Keratinocyte (primary cell): Measurements from ENCODE around the gene ARHGAP15. TPM values are rescaled to one million over a fixed set of nuclear protein-coding genes. Genes with fewer than 3 reads are reported as not detected.

Source experiments
- DNase-seq: peaks from one replicate; pipeline ENCODE4 v3.0.0-alpha.2; 2011; ENCODE audit warnings: low read depth, missing footprints, low spot score
- FAIRE-seq: peaks from 2 replicates; lab custom pipeline; 2011; peaks lifted over from hg19 to GRCh38; lab: Jason Lieb, UNC
- H2AFZ ChIP-seq: 2 replicates; pipeline ENCODE4 v1.6.0; 2012; ENCODE audit warnings: low read length, control low read depth, inconsistent platforms; ENCODE audit not compliant: control insufficient read depth
- H3K27ac ChIP-seq: 2 replicates; pipeline ENCODE4 v1.5.1; 2011; ENCODE audit warnings: low read length; ENCODE audit not compliant: control insufficient read depth, insufficient read depth
- H3K27me3 ChIP-seq: 3 replicates; pipeline ENCODE4 v1.6.0; 2011; ENCODE audit warnings: low read length; ENCODE audit not compliant: control insufficient read depth, insufficient read depth; ENCODE audit errors: extremely low read depth
- H3K36me3 ChIP-seq, 2 experiments: 2 replicates in 1 of 2; 3 replicates in 1 of 2; pipeline ENCODE4 v1.5.1; 2011; ENCODE audit warnings: low read length in 2 of 2, mild to moderate bottlenecking in 1 of 2; ENCODE audit not compliant: control insufficient read depth in 2 of 2, insufficient read depth in 2 of 2; ENCODE audit errors: extremely low read depth in 1 of 2
- H3K4me1 ChIP-seq: 3 replicates; pipeline ENCODE4 v1.5.1; 2011; ENCODE audit warnings: low read length; ENCODE audit not compliant: control insufficient read depth, insufficient read depth; ENCODE audit errors: extremely low read depth
- H3K4me2 ChIP-seq: 3 replicates; pipeline ENCODE4 v1.6.0; 2011; ENCODE audit warnings: low read depth, low read length; ENCODE audit not compliant: control insufficient read depth, insufficient read depth; ENCODE audit errors: extremely low read depth
- H3K4me3 ChIP-seq, 3 experiments: fragments of 200-600 bp in 1 of 3; sonication (generic) in 1 of 3; 2 replicates in 2 of 3; 3 replicates in 1 of 3; pipeline ENCODE4 v1.5.1; 2011 to 2016; ENCODE audit warnings: low read length in 3 of 3, mild to moderate bottlenecking in 3 of 3, control low read depth in 2 of 3, inconsistent platforms in 1 of 3, low read depth in 1 of 3, mixed read lengths in 1 of 3, mixed run types in 1 of 3, moderate library complexity in 1 of 3; ENCODE audit not compliant: control insufficient read depth in 2 of 3, insufficient read depth in 2 of 3; ENCODE audit errors: extremely low read depth in 1 of 3
- H3K79me2 ChIP-seq: 2 replicates; pipeline ENCODE4 v1.6.0; 2012; ENCODE audit warnings: low read length; ENCODE audit not compliant: control insufficient read depth, insufficient read depth
- H3K9ac ChIP-seq: 3 replicates; pipeline ENCODE4 v1.6.0; 2011; ENCODE audit warnings: low read length; ENCODE audit not compliant: control insufficient read depth, insufficient read depth; ENCODE audit errors: extremely low read depth
- H3K9me1 ChIP-seq: 3 replicates; pipeline ENCODE4 v1.6.0; 2011; ENCODE audit warnings: low read length; ENCODE audit not compliant: control insufficient read depth, insufficient read depth; ENCODE audit errors: extremely low read depth
- H3K9me3 ChIP-seq: 2 replicates; pipeline ENCODE4 v1.5.1; 2012; ENCODE audit warnings: low read depth, low read length; ENCODE audit not compliant: control insufficient read depth
- H4K20me1 ChIP-seq: 3 replicates; pipeline ENCODE4 v1.6.0; 2011; ENCODE audit warnings: low read length; ENCODE audit not compliant: control insufficient read depth, insufficient read depth; ENCODE audit errors: extremely low read depth
- CTCF ChIP-seq, 3 experiments: IDR thresholded peaks in 1 of 3; conservative IDR thresholded peaks in 1 of 3; optimal IDR thresholded peaks in 1 of 3; 2 replicates in 2 of 3; 3 replicates in 1 of 3; pipeline versions ENCODE3 to v1.5.1; 2011; ENCODE audit warnings: low read length in 3 of 3, mild to moderate bottlenecking in 3 of 3, moderate library complexity in 2 of 3, control low read depth in 1 of 3, inconsistent platforms in 1 of 3; ENCODE audit not compliant: insufficient read depth in 2 of 3; ENCODE audit errors: extremely low read depth in 1 of 3
- EZH2 ChIP-seq: IDR thresholded peaks from one replicate; pipeline ENCODE4 v1.6.1; 2012; ENCODE audit warnings: inconsistent platforms, mild to moderate bottlenecking, low read length, moderate library complexity
- dilution Hi-C: fragments of 300-500 bp; cut with MboI; formaldehyde crosslinking; loops from one replicate; pipeline ENCODE4 v1.7.0; 2020; ENCODE audit warnings: low sequenced_read_pairs; ENCODE audit not compliant: extremely low pct_ligation_motif_present
- polyA plus RNA-seq, 5 experiments: library from polyadenylated mRNA; depleted of rRNA in 3 of 5; stranded (reverse) in 3 of 5; stranded (forward) in 1 of 5; unstranded in 1 of 5; fragments of >200 nt; gene quantifications; 1 replicate in 1 of 5; 2 replicates in 3 of 5; 3 replicates in 1 of 5; pipeline versions ENCODE4 v1.2.1 to v1.2.3, GENCODE V29; 2011 to 2012; ENCODE audit warnings: missing spikeins in 2 of 5, low read depth in 1 of 5, low replicate concordance in 1 of 5

ARHGAP15 gene
- polyA plus RNA-seq, 1 donor (not counting 4 experiments of a cell fraction or from before 2014, with no cell fraction given): not detected

DNA sequence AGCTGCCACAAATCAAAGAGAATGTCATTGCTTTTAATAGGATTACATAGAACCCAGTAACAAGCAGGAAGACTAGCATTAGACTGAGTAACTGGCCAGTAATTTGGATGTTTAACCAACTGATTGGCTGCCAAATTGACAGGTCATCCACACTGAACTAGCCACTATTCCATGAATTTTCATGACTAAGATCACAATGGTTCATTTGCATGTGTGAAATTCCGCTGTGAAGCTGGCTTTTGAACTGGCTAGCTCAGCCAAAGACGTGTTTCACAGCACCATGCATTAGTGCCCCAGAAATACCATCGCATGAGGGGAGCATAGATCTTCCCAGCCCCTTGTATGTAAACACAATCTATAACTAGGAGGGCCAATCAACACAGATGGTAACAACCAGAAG lies 649.8 kb downstream of the ARHGAP15 start:
- dilution Hi-C loops: no loop called here
- FAIRE-seq: no peak

DNA sequence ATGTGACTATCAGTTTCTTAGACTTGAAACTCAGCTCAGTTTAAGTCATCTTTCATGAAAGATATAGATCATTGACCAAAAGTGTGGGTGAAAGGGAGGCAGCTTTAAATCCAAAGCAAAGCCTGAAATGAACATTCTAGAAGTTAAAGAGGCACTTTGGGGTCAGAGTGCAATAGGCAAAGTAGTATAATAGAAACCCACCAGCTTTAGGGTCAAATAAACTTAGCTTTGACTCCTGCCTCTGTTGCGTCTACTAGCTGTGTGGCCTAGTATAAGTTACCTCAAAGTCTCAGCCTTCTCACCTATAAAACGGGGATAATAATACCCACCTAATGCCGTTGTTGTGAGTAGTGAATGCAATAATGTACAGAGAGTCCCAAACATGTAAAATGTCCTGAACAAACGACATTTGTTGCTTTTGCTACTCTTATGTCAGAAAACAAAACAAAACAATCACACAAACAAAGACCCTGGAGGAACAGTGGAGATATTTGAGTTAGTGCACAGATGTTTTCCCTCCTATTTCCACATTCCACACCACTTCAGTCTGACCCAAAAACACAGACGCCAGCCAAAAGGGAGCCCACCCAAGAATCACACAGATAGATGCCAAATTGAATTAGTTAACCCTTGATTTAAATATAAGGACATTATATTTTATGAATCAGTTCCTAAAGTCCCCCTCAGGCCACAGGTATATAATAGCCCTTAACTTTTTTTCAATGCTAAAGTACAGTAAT lies 657.0 kb downstream of the ARHGAP15 start:
- Histone ChIP-seq H3K36me3 (no peaks in the 10 kb centered on the region), H3K27me3 (no peaks in the 10 kb centered on the region), H3K9ac (no peak overlapping the region), H3K4me1 (no peaks in the 10 kb centered on the region), H3K9me1 (no peaks in the 10 kb centered on the region), H4K20me1 (no peaks in the 10 kb centered on the region), H3K27ac (no peak overlapping the region), H3K79me2 (no peaks in the 10 kb centered on the region), H3K9me3 (no peaks in the 10 kb centered on the region), H3K4me3 (no peak overlapping the region), H2AFZ (no peak overlapping the region), H3K4me2 (no peak overlapping the region)
- FAIRE-seq (no peak), DNase-seq (no peak)
- TF ChIP-seq EZH2 (no peak), CTCF (optimal IDR thresholded peaks at IDR 0.05 in 1 of 3, IDR thresholded peaks at IDR 0.05 in 1 of 3, conservative IDR thresholded peaks at IDR 0.05 in 1 of 3; ENCODE audit: extremely low read depth in 1 of 3, insufficient read depth in 2 of 3, low read length in 3 of 3) (no peak)
- dilution Hi-C loops: no loop called here

More for the DNA sequence above, 649.8 kb downstream of the ARHGAP15 start:
- H3K36me3 ChIP-seq: no peaks in the 10 kb centered on the region
- H3K4me2 ChIP-seq: no peak overlapping the region
- TF ChIP-seq EZH2 (no peak), CTCF (optimal IDR thresholded peaks at IDR 0.05 in 1 of 3, IDR thresholded peaks at IDR 0.05 in 1 of 3, conservative IDR thresholded peaks at IDR 0.05 in 1 of 3; ENCODE audit: extremely low read depth in 1 of 3, insufficient read depth in 2 of 3, low read length in 3 of 3) (no peak)
- no peak for DNase-seq
- no peak overlapping the region for H3K4me3 ChIP-seq
- no peaks in the 10 kb centered on the region for H3K79me2 ChIP-seq
- no peaks in the 10 kb centered on the region for H3K9me1 ChIP-seq
- no peaks in the 10 kb centered on the region for H3K9me3 ChIP-seq
- no peaks in the 10 kb centered on the region for H3K4me1 ChIP-seq
- H3K27ac ChIP-seq: no peak overlapping the region
- H3K27me3 ChIP-seq: no peaks in the 10 kb centered on the region
- H2AFZ ChIP-seq: no peak overlapping the region
- H3K9ac ChIP-seq: no peak overlapping the region
- no peaks in the 10 kb centered on the region for H4K20me1 ChIP-seq
